ENCODE data around the gene PNLIP. TPM values are rescaled to one million over a fixed set of nuclear protein-coding genes. Genes with fewer than 3 reads are reported as not detected.

Gene PNLIP
- polyA plus RNA-seq, 2 of the 4 experiments (the other 2 are of a cell fraction): not detected

- TF ChIP-seq, protein P1, sequence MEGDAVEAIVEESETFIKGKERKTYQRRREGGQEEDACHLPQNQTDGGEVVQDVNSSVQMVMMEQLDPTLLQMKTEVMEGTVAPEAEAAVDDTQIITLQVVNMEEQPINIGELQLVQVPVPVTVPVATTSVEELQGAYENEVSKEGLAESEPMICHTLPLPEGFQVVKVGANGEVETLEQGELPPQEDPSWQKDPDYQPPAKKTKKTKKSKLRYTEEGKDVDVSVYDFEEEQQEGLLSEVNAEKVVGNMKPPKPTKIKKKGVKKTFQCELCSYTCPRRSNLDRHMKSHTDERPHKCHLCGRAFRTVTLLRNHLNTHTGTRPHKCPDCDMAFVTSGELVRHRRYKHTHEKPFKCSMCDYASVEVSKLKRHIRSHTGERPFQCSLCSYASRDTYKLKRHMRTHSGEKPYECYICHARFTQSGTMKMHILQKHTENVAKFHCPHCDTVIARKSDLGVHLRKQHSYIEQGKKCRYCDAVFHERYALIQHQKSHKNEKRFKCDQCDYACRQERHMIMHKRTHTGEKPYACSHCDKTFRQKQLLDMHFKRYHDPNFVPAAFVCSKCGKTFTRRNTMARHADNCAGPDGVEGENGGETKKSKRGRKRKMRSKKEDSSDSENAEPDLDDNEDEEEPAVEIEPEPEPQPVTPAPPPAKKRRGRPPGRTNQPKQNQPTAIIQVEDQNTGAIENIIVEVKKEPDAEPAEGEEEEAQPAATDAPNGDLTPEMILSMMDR (IDR thresholded peaks at IDR 0.05): no peak
- no peak for TF ChIP-seq FOSB (CRISPR knock-in tag; IDR thresholded peaks at IDR 0.05)
- no peak for TF ChIP-seq KDM5A (IDR thresholded peaks at IDR 0.05)
- TF ChIP-seq PBX3 (IDR thresholded peaks at IDR 0.05): no peak
Observed at GRCh38 chr10:116613471-116613870, 67.7 kb downstream of the PNLIP start (continued).

- ChIA-PET POLR2A (no interaction called here), CTCF (interaction anchor here (1.2 to 2.5 kb wide), 3 partner anchors 12 to 173 kb away, joined by 4 to 10 read pairs (median 4); no protein-coding TSS in a partner anchor)
- FAIRE-seq (no peak), DNase-seq (ENCODE audit: low read depth in 1 of 2, low spot score in 1 of 2) (no peak), ATAC-seq (no peak)
- TF ChIP-seq RAD21 (conservative IDR thresholded peaks at IDR 0.05 in 1 of 2, IDR thresholded peaks at IDR 0.05 in 1 of 2) (no peak), RARB (CRISPR knock-in tag; IDR thresholded peaks at IDR 0.05) (no peak), CHD2 (IDR thresholded peaks at IDR 0.05; ENCODE audit: low read length, partially characterized antibody) (no peak), HMGXB4 (CRISPR knock-in tag; IDR thresholded peaks at IDR 0.05; ENCODE audit: borderline replicate concordance) (no peak), GATA3 (IDR thresholded peaks at IDR 0.05; ENCODE audit: borderline replicate concordance) (no peak), SREBF2 (IDR thresholded peaks at IDR 0.05) (no peak), HOXB13 (CRISPR knock-in tag; IDR thresholded peaks at IDR 0.05; ENCODE audit: low read depth) (no peak), MYC (IDR thresholded peaks at IDR 0.05; ENCODE audit: borderline replicate concordance, low read length) (no peak)
- H3K4me3 ChIP-seq: no peak overlapping the region
- 13% methylated on average over 2 of the region's 2 CpGs for WGBS (ENCODE audit: missing lambda C conversion rate)
- H3K27ac ChIP-seq: no peak overlapping the region
- H3K4me1 ChIP-seq: no peaks in the 10 kb centered on the region
- no peak overlapping the region for H3K4me2 ChIP-seq
- no peaks in the 10 kb centered on the region for H3K9me3 ChIP-seq
Observed at GRCh38 chr10:116614796-116615195, 69.1 kb downstream of the PNLIP start.

- Histone ChIP-seq H3K9me3 (no peaks in the 10 kb centered on the region), H3K4me3 (no peak overlapping the region), H3K4me2 (no peak overlapping the region), H3K4me1 (no peaks in the 10 kb centered on the region), H3K27ac (no peak overlapping the region)
- ChIA-PET CTCF (interaction anchor here (0.6 to 2.5 kb wide), 4 partner anchors 12 to 1625 kb away, joined by 3 to 10 read pairs (median 4); no protein-coding TSS in a partner anchor), POLR2A (no interaction called here)
- DNase-seq (ENCODE audit: low read depth in 1 of 2, low spot score in 1 of 2): no peak
- ATAC-seq: no peak
- no peak for FAIRE-seq
- WGBS (ENCODE audit: missing lambda C conversion rate): 32% methylated on average over 3 of the region's 3 CpGs
- TF ChIP-seq HOXB13 (CRISPR knock-in tag; IDR thresholded peaks at IDR 0.05; ENCODE audit: low read depth) (no peak), RARB (CRISPR knock-in tag; IDR thresholded peaks at IDR 0.05) (no peak), FOSB (CRISPR knock-in tag; IDR thresholded peaks at IDR 0.05) (no peak), POLR2A (IDR thresholded peaks at IDR 0.05; ENCODE audit: low read length) (no peak), CHD2 (IDR thresholded peaks at IDR 0.05; ENCODE audit: low read length, partially characterized antibody) (no peak), ELK1 (IDR thresholded peaks at IDR 0.05; ENCODE audit: low read depth, low read length) (no peak), JUN (IDR thresholded peaks at IDR 0.05) (no peak), HOXA7 (CRISPR knock-in tag; IDR thresholded peaks at IDR 0.05) (no peak), ZFP36 (IDR thresholded peaks at IDR 0.05; ENCODE audit: borderline replicate concordance, partially characterized antibody) (no peak), EHMT2 (IDR thresholded peaks at IDR 0.05; ENCODE audit: low read depth) (no peak), HEYL (CRISPR knock-in tag; IDR thresholded peaks at IDR 0.05) (no peak), FOXS1 (CRISPR knock-in tag; IDR thresholded peaks at IDR 0.05) (no peak)
Observed at GRCh38 chr10:116615199-116615776, 69.6 kb downstream of the PNLIP start.

Measured in A549 (cell line).